Measurements from ENCODE around the gene P2RX6.
"Not testable (repeated sequence)": the region's sequence is repeated elsewhere in the genome, so short reads cannot be mapped to it uniquely, and the experiment has no call there.

Gene P2RX6

GRCh38 chr22:21033895-21034294, 18.9 kb downstream of the P2RX6 start:
- no peak for DNase-seq

- no peak for DNase-seq
Observed at GRCh38 chr22:21034989-21035388, 20.0 kb downstream of the P2RX6 start.

GRCh38 chr22:21038405-21038804, 23.4 kb downstream of the P2RX6 start:
- no peak for DNase-seq

GRCh38 chr22:21039158-21039557, 24.2 kb downstream of the P2RX6 start:
- not testable (repeated sequence) for DNase-seq

GRCh38 chr22:21041937-21042336, 27.0 kb downstream of the P2RX6 start:
- no peak for DNase-seq

GRCh38 chr22:21042978-21043859, 28.3 kb downstream of the P2RX6 start:
- DNase-seq, result no peak

- DNase-seq, result no peak
Observed at GRCh38 chr22:21043860-21044535, 29.0 kb downstream of the P2RX6 start.

- peak; percentile 15 for DNase-seq
Observed at GRCh38 chr22:21044931-21045584, 30.1 kb downstream of the P2RX6 start.

- DNase-seq, result peak; percentile 85
Observed at GRCh38 chr22:21045585-21046294, 30.8 kb downstream of the P2RX6 start, which contains the start of gene LRRC74B. LRRC74B (plus strand) TSS chr22:21045946; CDS start chr22:21045987, 41 bp downstream.

- DNase-seq, result no peak
Observed at GRCh38 chr22:21047035-21047661, 32.2 kb downstream of the P2RX6 start.

- no peak for DNase-seq
Observed at GRCh38 chr22:21047730-21048129, 32.8 kb downstream of the P2RX6 start.

GRCh38 chr22:21048448-21048847, 33.5 kb downstream of the P2RX6 start:
- not testable (repeated sequence) for DNase-seq

- DNase-seq, result not testable (repeated sequence)
Observed at GRCh38 chr22:21048965-21049364, 34.0 kb downstream of the P2RX6 start.

- no peak for DNase-seq
Observed at GRCh38 chr22:21051145-21051830, 36.3 kb downstream of the P2RX6 start.

- DNase-seq, result no peak
Observed at GRCh38 chr22:21051831-21052400, 37.0 kb downstream of the P2RX6 start.

- no peak for DNase-seq
Observed at GRCh38 chr22:21052715-21053459, 37.9 kb downstream of the P2RX6 start.

GRCh38 chr22:21054046-21054713, 39.2 kb downstream of the P2RX6 start:
- no peak for DNase-seq

GRCh38 chr22:21054714-21055563, 40.0 kb downstream of the P2RX6 start:
- DNase-seq, result no peak

GRCh38 chr22:21055564-21055834, 40.5 kb downstream of the P2RX6 start:
- no peak for DNase-seq
